Ascending aorta (tissue), 2 donors: ENCODE data around the gene RUNX2. TPM values are rescaled to one million over a fixed set of nuclear protein-coding genes. Genes with fewer than 3 reads are reported as not detected.
A peak's percentile ranks its signal among the peaks of the same experiment; 100 is the strongest.
"Not testable (repeated sequence)": the region's sequence is repeated elsewhere in the genome, so short reads cannot be mapped to it uniquely, and the experiment has no call there.

Experiments
- DNase-seq, 2 donors: peaks; one replicate each; pipeline ENCODE4 v3.0.0-alpha.2; 2019; ENCODE audit warnings: low spot score in 2 of 2
- H3K27ac ChIP-seq, 2 donors: fragments of 200-600 bp; sonication (generic); one replicate each; pipeline ENCODE4 v1.5.1; 2016 to 2017; ENCODE audit warnings: mild to moderate bottlenecking in 1 of 2
- H3K27me3 ChIP-seq: fragments of 200-600 bp; sonication (generic); one replicate; pipeline ENCODE4 v1.5.1; 2017
- H3K36me3 ChIP-seq, 2 donors: fragments of 200-600 bp; sonication (generic); one replicate each; pipeline ENCODE4 v1.5.1; 2016
- H3K4me1 ChIP-seq, 2 donors: fragments of 200-600 bp; sonication (generic); one replicate each; pipeline ENCODE4 v1.5.1; 2016 to 2017; ENCODE audit warnings: mild to moderate bottlenecking in 1 of 2
- H3K4me3 ChIP-seq, 2 donors: fragments of 200-600 bp; sonication (generic); one replicate each; pipeline ENCODE4 v1.5.1; 2016 to 2017; ENCODE audit warnings: mild to moderate bottlenecking in 1 of 2
- H3K9me3 ChIP-seq, 2 donors: fragments of 200-600 bp; sonication (generic); one replicate each; pipeline ENCODE4 v1.5.1; 2016
- CTCF ChIP-seq, 3 experiments: fragments of 200-600 bp in 2 of 3; fragments of 450-650 bp in 1 of 3; sonication (generic) in 2 of 3; IDR thresholded peaks; one replicate each; pipeline ENCODE4 v1.5.1; 2016 to 2019; ENCODE audit warnings: antibody characterized with exemption in 3 of 3, mild to moderate bottlenecking in 1 of 3, moderate library complexity in 1 of 3
- intact Hi-C: fragments of 100-400 bp; cut with DNase I; formaldehyde crosslinking; loops from one replicate; pipeline ENCODE4 v1.15.1; 2023
- total RNA-seq: library from RNA; depleted of rRNA; stranded (reverse); fragments of >200 nt; gene quantifications from one replicate; pipeline ENCODE4 v1.1.0, GENCODE V29; 2016

RUNX2 gene
- 0.21 TPM for total RNA-seq

- H3K9me3 ChIP-seq: no peaks in the 10 kb centered on the region
- no peak for TF ChIP-seq CTCF (IDR thresholded peaks at IDR 0.05)
- H3K27me3 ChIP-seq: no peaks in the 10 kb centered on the region
- H3K4me1 ChIP-seq: no peaks in the 10 kb centered on the region
- no peaks in the 10 kb centered on the region for H3K36me3 ChIP-seq
- intact Hi-C loops: no loop called here
- DNase-seq: no peak
- H3K4me3 ChIP-seq: peak within 1 kb of the TSS in 1 of 2 donors; percentile 22
- H3K27ac ChIP-seq: no peak within 1 kb of the TSS
Observed at GRCh38 chr6:45327956-45328522, at the start of gene RUNX2. RUNX2 (plus strand) TSS chr6:45328330; CDS start chr6:45328727, 397 bp downstream.

GRCh38 chr6:45278367-45278766 lies 49.8 kb upstream of the RUNX2 start:
- Histone ChIP-seq H3K4me1 (no peaks in the 10 kb centered on the region), H3K9me3 (peaks cover 0 to 16% of the 10 kb centered on the region in 2 donors), H3K4me3 (no peak overlapping the region), H3K27ac (no peak overlapping the region), H3K27me3 (no peaks in the 10 kb centered on the region), H3K36me3 (no peaks in the 10 kb centered on the region)
- intact Hi-C loops: no loop called here
- DNase-seq: no peak
- no peak for TF ChIP-seq CTCF (IDR thresholded peaks at IDR 0.05)

- H3K4me3 ChIP-seq, H3K27me3 ChIP-seq, H3K9me3 ChIP-seq, H3K4me1 ChIP-seq, H3K27ac ChIP-seq, intact Hi-C loops, H3K36me3 ChIP-seq, DNase-seq: not testable (repeated sequence)
Observed at GRCh38 chr6:45286707-45287106, 41.4 kb upstream of the RUNX2 start.

GRCh38 chr6:45289751-45290514 lies 38.2 kb upstream of the RUNX2 start:
- Histone ChIP-seq H3K27ac (no peak overlapping the region), H3K4me1 (no peaks in the 10 kb centered on the region), H3K9me3 (peaks cover 0 to 6% of the 10 kb centered on the region in 2 donors), H3K4me3 (no peak overlapping the region), H3K36me3 (no peaks in the 10 kb centered on the region), H3K27me3 (no peaks in the 10 kb centered on the region)
- DNase-seq: no peak
- intact Hi-C loops: no loop called here
- TF ChIP-seq CTCF (IDR thresholded peaks at IDR 0.05): no peak

GRCh38 chr6:45293306-45293705 lies 34.8 kb upstream of the RUNX2 start:
- peaks cover 0 to 8% of the 10 kb centered on the region in 2 donors for H3K9me3 ChIP-seq
- no peak for TF ChIP-seq CTCF (IDR thresholded peaks at IDR 0.05)
- intact Hi-C loops: no loop called here
- DNase-seq: no peak
- no peaks in the 10 kb centered on the region for H3K36me3 ChIP-seq
- no peak overlapping the region for H3K27ac ChIP-seq
- H3K4me3 ChIP-seq: no peak overlapping the region
- no peaks in the 10 kb centered on the region for H3K27me3 ChIP-seq
- no peaks in the 10 kb centered on the region for H3K4me1 ChIP-seq

GRCh38 chr6:45294065-45294701 lies 33.9 kb upstream of the RUNX2 start:
- H3K4me1 ChIP-seq, H3K27me3 ChIP-seq, H3K4me3 ChIP-seq, H3K9me3 ChIP-seq, DNase-seq, H3K27ac ChIP-seq, H3K36me3 ChIP-seq, intact Hi-C loops: not testable (repeated sequence)
